SK-N-SH (cell line): ENCODE measurements around the gene MEI1. TPM values are rescaled to one million over a fixed set of nuclear protein-coding genes. Genes with fewer than 3 reads are reported as not detected.

Source experiments
- CTCF ChIA-PET: fragments of 300-600, 350-600 bp; formaldehyde crosslinking; extraction: SDS; loops from one replicate; lab custom pipeline; 2021; lab: Yijun Ruan, JAX
- POLR2A ChIA-PET: fragments of 350-600 bp; sonication (Branson Sonifier 250); formaldehyde crosslinking; extraction: SDS; loops from one replicate; lab custom pipeline; 2020; ENCODE audit warnings: antibody characterized with exemption, inconsistent platforms; lab: Yijun Ruan, JAX
- DNase-seq: peaks from one replicate; pipeline ENCODE4 v3.0.0; 2012
- H2AFZ ChIP-seq: fragments of 200-600 bp; sonication (generic); 2 replicates; pipeline ENCODE4 v1.8.1; 2016; ENCODE audit warnings: antibody characterized with exemption, mild to moderate bottlenecking, low read depth
- H3F3A ChIP-seq: fragments of 200-600 bp; sonication (generic); replicated peaks from 2 replicates; pipeline ENCODE3; 2016; ENCODE audit warnings: antibody characterized with exemption, mild to moderate bottlenecking; ENCODE audit not compliant: insufficient read depth
- H3K27ac ChIP-seq, 2 experiments: fragments of 200-500 bp in 1 of 2; fragments of 200-600 bp in 1 of 2; sonication (Bioruptor generic) in 1 of 2; sonication (generic), shearing (Covaris generic) in 1 of 2; 2 replicates each; pipeline versions ENCODE4 v1.5.1 to v1.6.1; 2014 to 2016; ENCODE audit warnings: low read depth in 2 of 2, inconsistent platforms in 1 of 2, low read length in 1 of 2, mild to moderate bottlenecking in 1 of 2, mixed read lengths in 1 of 2
- H3K27me3 ChIP-seq: fragments of 200-600 bp; sonication (generic), shearing (Covaris generic); 2 replicates; pipeline ENCODE4 v1.6.1; 2016; ENCODE audit warnings: mixed run types; ENCODE audit not compliant: insufficient read depth
- H3K36me3 ChIP-seq, 2 experiments: fragments of 200-500 bp in 1 of 2; fragments of 200-600 bp in 1 of 2; sonication (Bioruptor generic) in 1 of 2; sonication (generic) in 1 of 2; replicated peaks in 1 of 2; 2 replicates each; pipeline versions ENCODE3 to v1.5.1; 2014 to 2016; ENCODE audit warnings: low read length in 1 of 2, mild to moderate bottlenecking in 1 of 2; ENCODE audit not compliant: insufficient read depth in 2 of 2, control insufficient read depth in 1 of 2
- H3K4me1 ChIP-seq, 2 experiments: fragments of 200-500 bp in 1 of 2; fragments of 200-600 bp in 1 of 2; sonication (Bioruptor generic) in 1 of 2; sonication (generic), shearing (Covaris generic) in 1 of 2; 2 replicates each; pipeline versions ENCODE4 v1.5.1 to v1.6.1; 2014 to 2016; ENCODE audit warnings: low read depth in 1 of 2, low read length in 1 of 2, mixed run types in 1 of 2; ENCODE audit not compliant: insufficient read depth in 2 of 2, control insufficient read depth in 1 of 2
- H3K4me2 ChIP-seq: fragments of 200-600 bp; sonication (generic), shearing (Covaris generic); 2 replicates; pipeline ENCODE4 v1.6.1; 2017; ENCODE audit warnings: mixed run types
- H3K4me3 ChIP-seq, 2 experiments: fragments of 200-500 bp in 1 of 2; fragments of 200-600 bp in 1 of 2; sonication (Bioruptor generic) in 1 of 2; sonication (generic), shearing (Covaris generic) in 1 of 2; 2 replicates each; pipeline versions ENCODE4 v1.5.1 to v1.8.1; 2014 to 2016; ENCODE audit warnings: low read depth in 2 of 2, inconsistent platforms in 1 of 2, low read length in 1 of 2, mild to moderate bottlenecking in 1 of 2, mixed read lengths in 1 of 2, moderate library complexity in 1 of 2
- H3K79me2 ChIP-seq: fragments of 200-600 bp; sonication (generic); 2 replicates; pipeline ENCODE4 v1.8.1; 2017; ENCODE audit warnings: mild to moderate bottlenecking; ENCODE audit not compliant: insufficient read depth
- H3K9ac ChIP-seq: fragments of 200-600 bp; sonication (generic); 2 replicates; pipeline ENCODE4 v1.6.1; 2017; ENCODE audit warnings: mixed run types
- H3K9me2 ChIP-seq: fragments of 200-600 bp; sonication (generic); 2 replicates; pipeline ENCODE4 v1.6.1; 2017; ENCODE audit warnings: mixed run types
- H3K9me3 ChIP-seq: fragments of 200-600 bp; sonication (generic); 2 replicates; pipeline ENCODE4 v1.6.1; 2017; ENCODE audit warnings: mixed run types, mild to moderate bottlenecking, moderate library complexity
- H4K20me1 ChIP-seq: fragments of 200-600 bp; sonication (generic); 2 replicates; pipeline ENCODE4 v1.6.1; 2017; ENCODE audit warnings: mild to moderate bottlenecking, mixed run types; ENCODE audit not compliant: insufficient read depth
- CHD2 ChIP-seq: fragments of 150-350 bp; IDR thresholded peaks from 2 replicates; pipeline ENCODE4 v1.6.1; 2018; ENCODE audit warnings: low read length; ENCODE audit not compliant: partially characterized antibody
- CTCF ChIP-seq: fragments of 200-600 bp; sonication (generic); IDR thresholded peaks from 2 replicates; pipeline ENCODE4 v1.6.1; 2017; ENCODE audit warnings: antibody characterized with exemption, mild to moderate bottlenecking, moderate library complexity
- ELF1 ChIP-seq: IDR thresholded peaks from 2 replicates; pipeline ENCODE4 v1.4.0; 2012
- EP300 ChIP-seq, 2 experiments: IDR thresholded peaks; 2 replicates each; pipeline versions ENCODE4 v1.4.0 to v1.6.1; 2012; ENCODE audit warnings: borderline replicate concordance in 1 of 2, low read depth in 1 of 2, low read length in 1 of 2
- EZH2phosphoT487 ChIP-seq: fragments of 200-600 bp; sonication (generic); IDR thresholded peaks from 2 replicates; pipeline ENCODE4 v1.6.1; 2017; ENCODE audit warnings: low read depth, mixed run types, mild to moderate bottlenecking, antibody characterized with exemption, moderate library complexity, borderline replicate concordance
- FOSL2 ChIP-seq: IDR thresholded peaks from 2 replicates; pipeline ENCODE4 v1.4.0; 2012; ENCODE audit warnings: low read depth, mild to moderate bottlenecking, moderate library complexity, borderline replicate concordance
- FOXJ3 ChIP-seq: sonication (generic); formaldehyde crosslinking; IDR thresholded peaks from 2 replicates; pipeline ENCODE4 v1.5.1; 2020; ENCODE audit warnings: mild to moderate bottlenecking, missing genetic modification reagents
- GABPA ChIP-seq: IDR thresholded peaks from 2 replicates; pipeline ENCODE4 v1.4.0; 2012; ENCODE audit warnings: low read depth, mild to moderate bottlenecking
- GATA2 ChIP-seq: sonication (generic); formaldehyde crosslinking; IDR thresholded peaks from 2 replicates; pipeline ENCODE4 v1.5.0; 2020; ENCODE audit warnings: mild to moderate bottlenecking, missing genetic modification reagents
- JUND ChIP-seq: IDR thresholded peaks from 2 replicates; pipeline ENCODE4 v1.4.0; 2012
- MXI1 ChIP-seq: IDR thresholded peaks from 2 replicates; pipeline ENCODE4 v1.6.1; 2012; ENCODE audit warnings: mild to moderate bottlenecking, low read depth, low read length, improper control_type of control experiment
- NRF1 ChIP-seq: IDR thresholded peaks from 2 replicates; pipeline ENCODE4 v1.6.1; 2012; ENCODE audit warnings: low read depth, mild to moderate bottlenecking, low read length
- PBX3 ChIP-seq: IDR thresholded peaks from 2 replicates; pipeline ENCODE4; 2012
- POLR2AphosphoS5 ChIP-seq: IDR thresholded peaks from 2 replicates; pipeline ENCODE4 v1.6.1; 2012; ENCODE audit warnings: low read depth, low read length
- REST ChIP-seq: IDR thresholded peaks from 2 replicates; pipeline ENCODE4 v1.6.1; 2012; ENCODE audit warnings: mild to moderate bottlenecking, low read depth, low read length, moderate library complexity
- RXRA ChIP-seq: IDR thresholded peaks from 2 replicates; pipeline ENCODE4 v1.4.0; 2012; ENCODE audit warnings: low read depth, mild to moderate bottlenecking, borderline replicate concordance
- SIN3A ChIP-seq: IDR thresholded peaks from 2 replicates; pipeline ENCODE4 v1.6.1; 2012; ENCODE audit warnings: low read depth, mild to moderate bottlenecking, low read length, moderate library complexity, borderline replicate concordance
- TAF1 ChIP-seq: IDR thresholded peaks from 2 replicates; pipeline ENCODE4 v1.6.1; 2012; ENCODE audit warnings: low read depth, mild to moderate bottlenecking, low read length, moderate library complexity, borderline replicate concordance
- TEAD4 ChIP-seq: IDR thresholded peaks from 2 replicates; pipeline ENCODE4 v1.4.0; 2012; ENCODE audit warnings: mild to moderate bottlenecking, borderline replicate concordance; ENCODE audit not compliant: insufficient read depth
- YY1 ChIP-seq: IDR thresholded peaks from 2 replicates; pipeline ENCODE4 v1.4.0; 2012; ENCODE audit warnings: low read depth, mild to moderate bottlenecking
- WGBS: methylation state at CpG from one replicate; pipeline ENCODE4 v1.1.6; 2017; ENCODE audit warnings: low lambda C conversion rate; 5-methylcytosine and 5-hydroxymethylcytosine counted together
- polyA plus RNA-seq, 3 experiments: library from polyadenylated mRNA; depleted of rRNA; stranded (reverse); fragments of >200 nt; gene quantifications; 2 replicates each; pipeline ENCODE4 v1.2.3, GENCODE V29; 2012

MEI1 gene
- polyA plus RNA-seq, 1 of the 3 experiments (the other 2 are of a cell fraction), result not detected

- H3K27me3 ChIP-seq, result no peaks in the 10 kb centered on the region
- DNase-seq, result no peak
- H3K9ac ChIP-seq, result no peak overlapping the region
- H2AFZ ChIP-seq, result no peak overlapping the region
- H3K4me1 ChIP-seq, result no peaks in the 10 kb centered on the region
- H3K4me3 ChIP-seq, result no peak overlapping the region
- no peaks in the 10 kb centered on the region for H3K36me3 ChIP-seq
- CTCF ChIA-PET, result interaction anchor here (1.5 kb wide), 1 partner anchor 85 kb away, joined by 5 read pairs; no protein-coding TSS in a partner anchor
- POLR2A ChIA-PET, result no interaction called here
- no peaks in the 10 kb centered on the region for H4K20me1 ChIP-seq
- 64% methylated on average over 2 of the region's 2 CpGs for WGBS
- no peak overlapping the region for H3K27ac ChIP-seq
- no peaks in the 10 kb centered on the region for H3F3A ChIP-seq
- no peak overlapping the region for H3K4me2 ChIP-seq
- no peaks in the 10 kb centered on the region for H3K9me3 ChIP-seq
- H3K9me2 ChIP-seq, result no peaks in the 10 kb centered on the region
- TF ChIP-seq POLR2AphosphoS5 (no peak), GATA2 (CRISPR knock-in tag) (no peak), GABPA (no peak), ELF1 (no peak), YY1 (no peak), FOXJ3 (CRISPR knock-in tag) (no peak), EP300 (IDR thresholded peaks at IDR 0.05; ENCODE audit: borderline replicate concordance in 1 of 2, low read depth in 1 of 2, low read length in 1 of 2) (no peak), EZH2phosphoT487 (no peak), JUND (no peak), NRF1 (no peak)
- no peaks in the 10 kb centered on the region for H3K79me2 ChIP-seq
These were observed 83.4 kb downstream of the MEI1 start for GRCh38 chr22:41782751-41783150.

GRCh38 chr22:41787331-41787730 lies 88.0 kb downstream of the MEI1 start:
- H3K4me1 ChIP-seq, result no peaks in the 10 kb centered on the region
- no peak overlapping the region for H3K9ac ChIP-seq
- no peaks in the 10 kb centered on the region for H3K36me3 ChIP-seq
- H3K9me3 ChIP-seq, result no peaks in the 10 kb centered on the region
- WGBS, result 80% methylated on average over 2 of the region's 2 CpGs
- H3K79me2 ChIP-seq, result no peaks in the 10 kb centered on the region
- no peak overlapping the region for H3K4me2 ChIP-seq
- H3F3A ChIP-seq, result no peaks in the 10 kb centered on the region
- no peaks in the 10 kb centered on the region for H4K20me1 ChIP-seq
- H3K4me3 ChIP-seq, result no peak overlapping the region
- POLR2A ChIA-PET, result no interaction called here
- no peaks in the 10 kb centered on the region for H3K27me3 ChIP-seq
- H3K9me2 ChIP-seq, result no peaks in the 10 kb centered on the region
- no peak for DNase-seq
- no peak overlapping the region for H3K27ac ChIP-seq
- H2AFZ ChIP-seq, result no peak overlapping the region
- CTCF ChIA-PET, result interaction anchor here (0.8 to 1.4 kb wide), 2 partner anchors 42 to 90 kb away, joined by 3 to 4 read pairs; no protein-coding TSS in a partner anchor
- TF ChIP-seq CTCF (no peak), TEAD4 (no peak), MXI1 (no peak), YY1 (no peak), FOXJ3 (CRISPR knock-in tag) (no peak), RXRA (no peak), REST (no peak), POLR2AphosphoS5 (no peak), PBX3 (no peak), TAF1 (no peak), NRF1 (no peak), SIN3A (no peak), FOSL2 (no peak), CHD2 (no peak)
